Activated T-cell treated with anti-CD3 and anti-CD28 coated beads, Interleukin-2, amount 50 U/mL, for 1 hour (primary cell): ENCODE data around the gene MTSS2.

Experiments
- DNase-seq: peaks from one replicate; pipeline ENCODE4 v3.0.0-alpha.2; 2020

Gene MTSS2

GRCh38 chr16:70665806-70666735 is 19.8 kb downstream of the MTSS2 start:
- DNase-seq, result no peak

- DNase-seq, result no peak
Measured at GRCh38 chr16:70665113-70665694, 20.6 kb downstream of the MTSS2 start.

GRCh38 chr16:70664325-70665112 is 21.3 kb downstream of the MTSS2 start:
- DNase-seq, result no peak

GRCh38 chr16:70663524-70664324 is 22.1 kb downstream of the MTSS2 start:
- no peak for DNase-seq

GRCh38 chr16:70662991-70663523 is 22.8 kb downstream of the MTSS2 start:
- no peak for DNase-seq

- DNase-seq, result no peak
Measured at GRCh38 chr16:70661918-70662641, 23.8 kb downstream of the MTSS2 start.

- DNase-seq, result no peak
Measured at GRCh38 chr16:70661534-70661917, 24.3 kb downstream of the MTSS2 start.

GRCh38 chr16:70660672-70661350 is 25.0 kb downstream of the MTSS2 start:
- no peak for DNase-seq

- no peak for DNase-seq
Measured at GRCh38 chr16:70659953-70660671, 25.7 kb downstream of the MTSS2 start.

GRCh38 chr16:70659546-70659945 is 26.3 kb downstream of the MTSS2 start:
- no peak for DNase-seq

GRCh38 chr16:70658921-70659320 is 26.9 kb downstream of the MTSS2 start:
- no peak for DNase-seq

GRCh38 chr16:70657956-70658355 is 27.9 kb downstream of the MTSS2 start:
- DNase-seq, result no peak

- no peak for DNase-seq
Measured at GRCh38 chr16:70656712-70657263, 29.1 kb downstream of the MTSS2 start.

- no peak for DNase-seq
Measured at GRCh38 chr16:70656065-70656711, 29.7 kb downstream of the MTSS2 start.

- DNase-seq, result peak; percentile 81
Measured at GRCh38 chr16:70653809-70654771, 31.8 kb downstream of the MTSS2 start.

- DNase-seq, result no peak
Measured at GRCh38 chr16:70653406-70653805, 32.4 kb downstream of the MTSS2 start.

- DNase-seq, result no peak
Measured at GRCh38 chr16:70652322-70652721, 33.5 kb downstream of the MTSS2 start.

GRCh38 chr16:70651524-70651923 is 34.3 kb downstream of the MTSS2 start:
- DNase-seq, result no peak
